Pancreas (tissue), 10 donors: ENCODE results near the gene MPPED1. TPM values are rescaled to one million over a fixed set of nuclear protein-coding genes. Genes with fewer than 3 reads are reported as not detected.
A peak's percentile ranks its signal among the peaks of the same experiment; 100 is the strongest.

Source experiments
- ATAC-seq, 4 donors: fragments of 200-7000 bp; cut with Tn5 transposase; one replicate each; pipeline versions ENCODE4 v1.8.0 to v1.9.1; 2020; ENCODE audit warnings: mild to moderate bottlenecking in 4 of 4, moderate library complexity in 4 of 4
- DNase-seq, 6 donors: peaks; one replicate each; pipeline ENCODE4 v3.0.0-alpha.2; 2020
- FAIRE-seq: peaks from 2 replicates; lab custom pipeline; 2012; peaks lifted over from hg19 to GRCh38; lab: Jason Lieb, UNC
- H3K27ac ChIP-seq, 4 donors: fragments of 200-600 bp; sonication (generic); 1 replicate in 3 of 4; 2 replicates in 1 of 4; pipeline versions ENCODE4 v1.5.0 to v1.8.0; 2020
- H3K27me3 ChIP-seq, 4 donors: fragments of 200-600 bp; one replicate each; pipeline ENCODE4 v1.8.0; 2021
- H3K36me3 ChIP-seq, 3 donors: fragments of 200-600 bp; sonication (generic) in 1 of 3; one replicate each; pipeline versions ENCODE4 v1.5.0 to v1.8.0; 2020 to 2021
- H3K4me1 ChIP-seq, 3 donors: fragments of 200-600 bp; one replicate each; pipeline ENCODE4 v1.8.0; 2021
- H3K4me3 ChIP-seq, 4 donors: fragments of 200-600 bp; sonication (generic) in 2 of 4; one replicate each; pipeline versions ENCODE4 v1.5.0 to v1.8.0; 2020 to 2021
- H3K9me3 ChIP-seq, 4 donors: fragments of 200-600 bp; one replicate each; pipeline ENCODE4 v1.8.0; 2021
- CTCF ChIP-seq, 4 donors: fragments of 200-600 bp; sonication (generic) in 3 of 4; IDR thresholded peaks; one replicate each; pipeline versions ENCODE4 v1.5.0 to v1.8.0; 2021; ENCODE audit warnings: antibody characterized with exemption in 4 of 4
- WGBS, 2 donors: extraction: QIAGEN DNeasy Blood & Tissue Kit; methylation state at CpG; one replicate each; pipeline ENCODE4 v1.1.7; 2013; 5-methylcytosine and 5-hydroxymethylcytosine counted together
- intact Hi-C, 3 donors: fragments of 100-400 bp; cut with DNase I; formaldehyde crosslinking; loops; one replicate each; pipeline versions ENCODE4 v1.11.1 to v1.14.2; 2022
- polyA plus RNA-seq, 2 donors: library from polyadenylated mRNA; stranded (reverse); fragments of 200-250 nt; gene quantifications; one replicate each; pipeline ENCODE4 v1.2.3, GENCODE V29; 2013
- total RNA-seq, 6 donors: library from RNA; stranded (reverse); fragmentation: NEBNext Ultra II Directional in 4 of 6; extraction: Animal tissue kit (Norgen Biotek cat#: 25700) in 4 of 6; gene quantifications; one replicate each; pipeline versions ENCODE4 v1.2.1 to v1.2.4, GENCODE V29; 2021 to 2023
- donor health status: healthy with polysubstance abuse.
- donor health status: DM: no; HTN: no; CAD: no; lungs with moderate emphysema.
- donor health status: DM: no; HTN: no; CAD: no.
- donor health status: control.
- donor health status: control.
- donor health status: Bipolar disorder and iron deficiency.
- donor health status: DM: yes; HTN: yes; CAD: no.
- donor health status: DM: no; HTN: no; CAD: no.
- donor health status: DM: no; HTN: no; CAD: no.
- donor health status: DM: yes; HTN: yes; CAD: no.

The MPPED1 gene
- total and polyA plus RNA-seq, 8 donors = 0.05 TPM; not detected in 7

DNA sequence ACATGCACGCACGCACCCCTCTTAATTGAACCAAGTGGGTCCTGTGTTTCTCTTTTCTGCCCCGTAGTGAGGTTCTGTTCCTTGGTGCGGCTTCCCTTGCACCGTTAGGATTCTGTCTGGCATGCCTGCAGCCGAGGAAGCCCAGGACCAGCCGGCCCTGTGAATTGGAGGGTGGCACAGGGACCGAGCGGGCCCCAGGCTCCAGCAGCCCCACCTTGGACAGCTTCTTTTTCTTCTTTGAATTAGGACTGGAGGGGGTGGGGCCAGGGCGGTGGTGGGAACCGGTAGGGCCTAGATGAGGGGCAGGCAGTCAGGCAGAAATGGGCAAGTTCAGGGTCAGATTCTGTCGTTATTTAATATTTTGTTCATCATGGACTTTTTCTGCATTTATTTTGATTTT is 94.7 kb downstream of the MPPED1 start:
- WGBS, 2 donors = 63 to 69% methylated on average over 12 of the region's 12 CpGs

GRCh38 chr22:43507235-43507634 is 95.4 kb downstream of the MPPED1 start:
- Histone ChIP-seq H3K27ac (no peak overlapping the region), H3K4me1 (no peaks in the 10 kb centered on the region), H3K27me3 (no peaks in the 10 kb centered on the region), H3K9me3 (no peaks in the 10 kb centered on the region), H3K36me3 (no peaks in the 10 kb centered on the region), H3K4me3 (no peak overlapping the region)
- intact Hi-C loops = no loop called here
- no peak for FAIRE-seq
- 44 to 58% methylated on average over 8 of the region's 8 CpGs for WGBS, 2 donors
- no peak for ATAC-seq
- peak in 1 of 6 donors; percentile 22 for DNase-seq
- no peak for TF ChIP-seq CTCF (IDR thresholded peaks at IDR 0.05)

More for the DNA sequence above, 94.7 kb downstream of the MPPED1 start:
- Histone ChIP-seq H3K9me3 (no peaks in the 10 kb centered on the region), H3K4me1 (no peaks in the 10 kb centered on the region), H3K27ac (no peak overlapping the region), H3K4me3 (no peak overlapping the region), H3K36me3 (no peaks in the 10 kb centered on the region), H3K27me3 (no peaks in the 10 kb centered on the region)
- ATAC-seq = no peak
- no peak for FAIRE-seq
- intact Hi-C loops = no loop called here
- TF ChIP-seq CTCF (IDR thresholded peaks at IDR 0.05) = no peak
- DNase-seq = peak in 1 of 6 donors; percentile 15

- TF ChIP-seq CTCF (IDR thresholded peaks at IDR 0.05) = no peak
- ATAC-seq = no peak
- no peak overlapping the region for H3K4me3 ChIP-seq
- no peaks in the 10 kb centered on the region for H3K9me3 ChIP-seq
- intact Hi-C loops = no loop called here
- no peaks in the 10 kb centered on the region for H3K36me3 ChIP-seq
- no peaks in the 10 kb centered on the region for H3K27me3 ChIP-seq
- no peaks in the 10 kb centered on the region for H3K4me1 ChIP-seq
- FAIRE-seq = no peak
- no peak overlapping the region for H3K27ac ChIP-seq
- DNase-seq = no peak
Observed at GRCh38 chr22:43508489-43508888, 96.7 kb downstream of the MPPED1 start.

- H3K36me3 ChIP-seq = no peaks in the 10 kb centered on the region
- WGBS, 2 donors = 66 to 76% methylated on average over 2 of the region's 2 CpGs
- intact Hi-C loops = no loop called here
- DNase-seq = no peak
- TF ChIP-seq CTCF (IDR thresholded peaks at IDR 0.05) = no peak
- no peaks in the 10 kb centered on the region for H3K4me1 ChIP-seq
- H3K27me3 ChIP-seq = no peaks in the 10 kb centered on the region
- H3K9me3 ChIP-seq = no peaks in the 10 kb centered on the region
- H3K27ac ChIP-seq = no peak overlapping the region
- H3K4me3 ChIP-seq = no peak overlapping the region
- no peak for FAIRE-seq
- no peak for ATAC-seq
Observed at GRCh38 chr22:43509337-43509736, 97.5 kb downstream of the MPPED1 start.

GRCh38 chr22:43510281-43511070 is 98.7 kb downstream of the MPPED1 start:
- no peak for TF ChIP-seq CTCF (IDR thresholded peaks at IDR 0.05)
- 53 to 70% methylated on average over 9 of the region's 9 CpGs for WGBS, 2 donors
- no peaks in the 10 kb centered on the region for H3K4me1 ChIP-seq
- peaks cover 0 to 4% (median 0%) of the 10 kb centered on the region in 4 donors for H3K27me3 ChIP-seq
- no peaks in the 10 kb centered on the region for H3K9me3 ChIP-seq
- H3K36me3 ChIP-seq = no peaks in the 10 kb centered on the region
- ATAC-seq (no peak), DNase-seq (no peak), FAIRE-seq (no peak)
- intact Hi-C loops = no loop called here
- no peak overlapping the region for H3K4me3 ChIP-seq
- H3K27ac ChIP-seq = no peak overlapping the region
